Choroid plexus epithelial cell (primary cell): ENCODE data around the gene LRRC10.

Experiments
- DNase-seq: peaks from one replicate; pipeline ENCODE4 v3.0.0-alpha.2; 2010; ENCODE audit warnings: low read depth
- H3K4me3 ChIP-seq: 2 replicates; pipeline ENCODE4 v1.5.1; 2011; ENCODE audit warnings: low read depth, mild to moderate bottlenecking, control low read depth, low read length, moderate library complexity
- TF ChIP-seq, protein P1 (sequence below): conservative IDR thresholded peaks from 2 replicates; pipeline ENCODE4 v1.5.1; 2011; ENCODE audit warnings: low read depth, mild to moderate bottlenecking, control low read depth, inconsistent platforms, low read length, moderate library complexity

The LRRC10 gene

GRCh38 chr12:69585189-69586062 lies 25.3 kb downstream of the LRRC10 start, which contains the start of gene CCT2:
TSS of gene CCT2 (plus strand) at chr12:69585459. CDS start at chr12:69585522, 63 bp downstream.
- TF ChIP-seq, protein P1, sequence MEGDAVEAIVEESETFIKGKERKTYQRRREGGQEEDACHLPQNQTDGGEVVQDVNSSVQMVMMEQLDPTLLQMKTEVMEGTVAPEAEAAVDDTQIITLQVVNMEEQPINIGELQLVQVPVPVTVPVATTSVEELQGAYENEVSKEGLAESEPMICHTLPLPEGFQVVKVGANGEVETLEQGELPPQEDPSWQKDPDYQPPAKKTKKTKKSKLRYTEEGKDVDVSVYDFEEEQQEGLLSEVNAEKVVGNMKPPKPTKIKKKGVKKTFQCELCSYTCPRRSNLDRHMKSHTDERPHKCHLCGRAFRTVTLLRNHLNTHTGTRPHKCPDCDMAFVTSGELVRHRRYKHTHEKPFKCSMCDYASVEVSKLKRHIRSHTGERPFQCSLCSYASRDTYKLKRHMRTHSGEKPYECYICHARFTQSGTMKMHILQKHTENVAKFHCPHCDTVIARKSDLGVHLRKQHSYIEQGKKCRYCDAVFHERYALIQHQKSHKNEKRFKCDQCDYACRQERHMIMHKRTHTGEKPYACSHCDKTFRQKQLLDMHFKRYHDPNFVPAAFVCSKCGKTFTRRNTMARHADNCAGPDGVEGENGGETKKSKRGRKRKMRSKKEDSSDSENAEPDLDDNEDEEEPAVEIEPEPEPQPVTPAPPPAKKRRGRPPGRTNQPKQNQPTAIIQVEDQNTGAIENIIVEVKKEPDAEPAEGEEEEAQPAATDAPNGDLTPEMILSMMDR = peak; percentile 55
- DNase-seq = peak; percentile 96
- peak within 1 kb of the TSS; percentile 100 for H3K4me3 ChIP-seq

GRCh38 chr12:69583203-69583602 lies 27.5 kb downstream of the LRRC10 start:
- H3K4me3 ChIP-seq = no peak overlapping the region
- DNase-seq = no peak
- TF ChIP-seq, protein P1 = peak; percentile 32

DNA sequence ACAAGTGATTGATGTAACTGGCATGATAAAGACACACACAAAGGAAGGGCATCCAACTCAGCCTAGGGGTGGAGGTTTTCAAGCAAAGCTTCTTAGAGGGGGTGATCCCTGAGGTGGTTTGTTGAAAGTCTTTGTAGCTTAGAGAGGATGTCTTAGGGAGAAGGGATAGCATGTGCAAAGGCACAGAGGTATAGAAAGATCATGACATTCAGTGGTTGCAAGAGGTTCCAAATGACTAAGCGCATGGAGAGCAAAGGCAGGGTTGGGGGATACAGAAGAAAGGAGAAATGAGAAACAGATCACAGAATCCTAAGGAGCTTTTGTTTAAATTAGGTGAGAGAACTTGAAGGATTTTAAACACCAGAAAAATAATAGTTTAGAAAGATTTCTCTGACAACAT lies 30.6 kb downstream of the LRRC10 start:
- DNase-seq = no peak
- no peak overlapping the region for H3K4me3 ChIP-seq
- TF ChIP-seq, protein P1 = no peak

- TF ChIP-seq, protein P1 = no peak
Measured at GRCh38 chr12:69579029-69579428, 31.7 kb downstream of the LRRC10 start.

GRCh38 chr12:69578283-69578682 lies 32.4 kb downstream of the LRRC10 start:
- DNase-seq = no peak
- TF ChIP-seq, protein P1 = no peak
- H3K4me3 ChIP-seq = no peak overlapping the region

More at GRCh38 chr12:69579029-69579428, 31.7 kb downstream of the LRRC10 start:
- no peak overlapping the region for H3K4me3 ChIP-seq
- no peak for DNase-seq

DNA sequence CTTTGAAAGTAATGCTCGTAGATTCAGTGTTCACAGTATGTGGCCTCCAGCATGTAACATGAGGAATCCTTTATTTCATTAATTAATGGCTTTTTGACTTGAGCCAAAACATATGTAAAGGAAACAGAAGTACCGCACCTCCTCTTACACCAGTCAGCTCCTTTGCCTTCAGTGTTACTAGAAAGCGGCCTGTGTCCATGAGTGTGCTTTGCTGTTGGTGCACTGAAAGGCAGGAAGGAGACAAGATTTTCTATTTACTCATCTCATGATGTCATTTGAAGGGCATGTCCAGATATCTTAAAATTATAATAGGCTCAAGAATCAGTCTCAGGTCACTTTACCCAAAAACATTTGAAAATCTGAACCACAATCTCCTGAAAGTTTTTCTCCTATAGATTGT lies 35.4 kb downstream of the LRRC10 start:
- no peak overlapping the region for H3K4me3 ChIP-seq
- DNase-seq = no peak
- TF ChIP-seq, protein P1 = no peak
